ENCODE data around the gene CPLX1. TPM values are rescaled to one million over a fixed set of nuclear protein-coding genes. Genes with fewer than 3 reads are reported as not detected.

CPLX1 gene
- total and polyA plus RNA-seq, 2 donors (not counting 1 experiment from before 2014, with no cell fraction given), result 0.03 to 0.66 TPM

DNA sequence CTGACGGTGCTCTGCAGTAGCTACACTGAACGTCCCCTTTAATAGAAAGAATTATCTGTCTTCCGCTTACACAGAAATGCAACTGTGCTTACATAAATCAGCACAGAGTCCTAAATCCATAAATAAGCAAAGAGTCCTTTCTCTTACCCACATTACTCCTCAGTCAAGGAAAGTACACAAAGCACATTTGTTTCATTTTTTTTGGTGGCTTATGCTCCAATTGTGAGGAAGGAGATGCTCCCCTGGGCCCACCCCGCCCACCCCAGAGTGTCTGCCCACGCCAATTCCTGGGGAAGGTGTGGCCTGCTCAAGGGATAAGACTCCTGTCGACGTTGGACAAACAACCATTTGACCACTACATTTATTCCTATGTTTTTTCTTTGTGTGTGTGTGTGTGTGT lies 53.8 kb downstream of the CPLX1 start:
- Histone ChIP-seq H3K4me1 (ENCODE audit: control insufficient read depth, extremely low read depth, insufficient read depth, low read length) (no peaks in the 10 kb centered on the region), H3K9ac (ENCODE audit: insufficient read depth, low read length) (no peak overlapping the region), H3K27ac (ENCODE audit: insufficient read depth, low read length) (no peak overlapping the region), H3K4me2 (ENCODE audit: extremely low read depth, insufficient read depth, low read length) (no peak overlapping the region), H3K9me3 (ENCODE audit: control insufficient read depth, insufficient read depth, low read depth, low read length) (no peaks in the 10 kb centered on the region), H3K4me3 (replicated peaks in 1 of 4; ENCODE audit: control extremely low read depth in 1 of 4, insufficient read depth in 1 of 4, low read depth in 3 of 4, low read length in 4 of 4) (no peak overlapping the region), H3K79me2 (ENCODE audit: control insufficient read depth, insufficient read depth, low read length) (peaks cover 80% of the 10 kb centered on the region), H4K20me1 (ENCODE audit: control insufficient read depth, extremely low read depth, insufficient read depth, low read length) (no peaks in the 10 kb centered on the region), H3K27me3 (ENCODE audit: control insufficient read depth, insufficient read depth, low read length) (no peaks in the 10 kb centered on the region), H3K36me3 (ENCODE audit: control insufficient read depth, insufficient read depth, low read length) (peaks cover 26% of the 10 kb centered on the region), H2AFZ (ENCODE audit: low read length) (no peak overlapping the region)
- TF ChIP-seq EZH2 (IDR thresholded peaks at IDR 0.05; ENCODE audit: low read length, missing control alignments), result no peak
- TF ChIP-seq, protein P1, sequence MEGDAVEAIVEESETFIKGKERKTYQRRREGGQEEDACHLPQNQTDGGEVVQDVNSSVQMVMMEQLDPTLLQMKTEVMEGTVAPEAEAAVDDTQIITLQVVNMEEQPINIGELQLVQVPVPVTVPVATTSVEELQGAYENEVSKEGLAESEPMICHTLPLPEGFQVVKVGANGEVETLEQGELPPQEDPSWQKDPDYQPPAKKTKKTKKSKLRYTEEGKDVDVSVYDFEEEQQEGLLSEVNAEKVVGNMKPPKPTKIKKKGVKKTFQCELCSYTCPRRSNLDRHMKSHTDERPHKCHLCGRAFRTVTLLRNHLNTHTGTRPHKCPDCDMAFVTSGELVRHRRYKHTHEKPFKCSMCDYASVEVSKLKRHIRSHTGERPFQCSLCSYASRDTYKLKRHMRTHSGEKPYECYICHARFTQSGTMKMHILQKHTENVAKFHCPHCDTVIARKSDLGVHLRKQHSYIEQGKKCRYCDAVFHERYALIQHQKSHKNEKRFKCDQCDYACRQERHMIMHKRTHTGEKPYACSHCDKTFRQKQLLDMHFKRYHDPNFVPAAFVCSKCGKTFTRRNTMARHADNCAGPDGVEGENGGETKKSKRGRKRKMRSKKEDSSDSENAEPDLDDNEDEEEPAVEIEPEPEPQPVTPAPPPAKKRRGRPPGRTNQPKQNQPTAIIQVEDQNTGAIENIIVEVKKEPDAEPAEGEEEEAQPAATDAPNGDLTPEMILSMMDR (conservative IDR thresholded peaks at IDR 0.05 in 1 of 2, IDR thresholded peaks at IDR 0.05 in 1 of 2; ENCODE audit: low read depth in 1 of 2, low read length in 2 of 2), result no peak
- no peak for DNase-seq (ENCODE audit: low read depth in 2 of 2)

DNA sequence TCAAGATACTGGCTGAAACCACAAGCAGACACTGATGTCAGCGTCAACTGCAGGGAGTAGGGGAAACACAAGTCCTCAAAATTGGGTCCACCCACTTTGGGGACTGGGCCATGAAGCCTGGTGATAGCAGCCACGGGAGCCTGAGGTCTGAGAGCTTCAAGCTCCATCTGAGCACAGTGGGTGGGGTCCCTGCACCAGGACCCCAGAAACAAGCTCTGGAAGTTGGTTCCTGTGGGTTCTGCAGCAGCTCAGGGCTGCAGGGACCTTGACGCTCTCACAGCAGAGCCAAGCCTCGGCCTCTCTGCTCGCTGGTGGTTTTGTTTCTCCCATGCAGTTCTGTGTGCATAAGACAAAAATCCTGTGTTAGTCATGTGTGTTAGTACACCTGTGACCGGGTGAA lies 54.5 kb downstream of the CPLX1 start:
- no peaks in the 10 kb centered on the region for H3K27me3 ChIP-seq (ENCODE audit: control insufficient read depth, insufficient read depth, low read length)
- no peaks in the 10 kb centered on the region for H3K9me3 ChIP-seq (ENCODE audit: control insufficient read depth, insufficient read depth, low read depth, low read length)
- no peaks in the 10 kb centered on the region for H4K20me1 ChIP-seq (ENCODE audit: control insufficient read depth, extremely low read depth, insufficient read depth, low read length)
- no peak overlapping the region for H3K9ac ChIP-seq (ENCODE audit: insufficient read depth, low read length)
- no peak for DNase-seq (ENCODE audit: low read depth in 2 of 2)
- no peak overlapping the region for H3K4me2 ChIP-seq (ENCODE audit: extremely low read depth, insufficient read depth, low read length)
- TF ChIP-seq, protein P1 (conservative IDR thresholded peaks at IDR 0.05 in 1 of 2, IDR thresholded peaks at IDR 0.05 in 1 of 2; ENCODE audit: low read depth in 1 of 2, low read length in 2 of 2), result no peak
- TF ChIP-seq EZH2 (IDR thresholded peaks at IDR 0.05; ENCODE audit: low read length, missing control alignments), result no peak
- no peak overlapping the region for H3K4me3 ChIP-seq (replicated peaks in 1 of 4; ENCODE audit: control extremely low read depth in 1 of 4, insufficient read depth in 1 of 4, low read depth in 3 of 4, low read length in 4 of 4)
- H3K36me3 ChIP-seq (ENCODE audit: control insufficient read depth, insufficient read depth, low read length), result peaks cover 23% of the 10 kb centered on the region
- H3K27ac ChIP-seq (ENCODE audit: insufficient read depth, low read length), result no peak overlapping the region
- H3K79me2 ChIP-seq (ENCODE audit: control insufficient read depth, insufficient read depth, low read length), result peaks cover 75% of the 10 kb centered on the region
- H2AFZ ChIP-seq (ENCODE audit: low read length), result no peak overlapping the region
- H3K4me1 ChIP-seq (ENCODE audit: control insufficient read depth, extremely low read depth, insufficient read depth, low read length), result no peaks in the 10 kb centered on the region

DNA sequence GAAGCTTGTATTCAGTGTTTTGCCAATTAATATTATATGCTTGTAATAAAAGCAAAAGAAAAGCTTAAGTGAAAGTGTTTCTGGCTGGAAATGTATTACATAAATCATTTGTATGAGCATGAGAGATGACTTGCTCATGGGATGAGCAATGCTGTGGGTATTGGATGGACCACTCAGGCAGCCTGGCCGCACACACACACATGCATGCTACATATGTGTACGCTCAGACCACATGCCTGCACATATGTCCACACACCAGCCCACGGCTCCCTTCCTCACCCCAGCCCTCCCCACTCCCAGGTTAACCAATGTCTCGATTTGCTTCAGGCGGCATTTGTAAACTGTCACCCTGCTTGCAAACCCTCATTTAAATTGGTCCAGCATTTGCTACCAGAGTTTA lies 55.9 kb downstream of the CPLX1 start:
- Histone ChIP-seq H3K4me2 (ENCODE audit: extremely low read depth, insufficient read depth, low read length) (no peak overlapping the region), H2AFZ (ENCODE audit: low read length) (no peak overlapping the region), H3K27ac (ENCODE audit: insufficient read depth, low read length) (no peak overlapping the region), H4K20me1 (ENCODE audit: control insufficient read depth, extremely low read depth, insufficient read depth, low read length) (no peaks in the 10 kb centered on the region), H3K4me1 (ENCODE audit: control insufficient read depth, extremely low read depth, insufficient read depth, low read length) (no peaks in the 10 kb centered on the region), H3K27me3 (ENCODE audit: control insufficient read depth, insufficient read depth, low read length) (no peaks in the 10 kb centered on the region), H3K9ac (ENCODE audit: insufficient read depth, low read length) (no peak overlapping the region), H3K4me3 (replicated peaks in 1 of 4; ENCODE audit: control extremely low read depth in 1 of 4, insufficient read depth in 1 of 4, low read depth in 3 of 4, low read length in 4 of 4) (no peak overlapping the region), H3K9me3 (ENCODE audit: control insufficient read depth, insufficient read depth, low read depth, low read length) (no peaks in the 10 kb centered on the region), H3K36me3 (ENCODE audit: control insufficient read depth, insufficient read depth, low read length) (peaks cover 27% of the 10 kb centered on the region), H3K79me2 (ENCODE audit: control insufficient read depth, insufficient read depth, low read length) (peaks cover 64% of the 10 kb centered on the region)
- TF ChIP-seq, protein P1 (conservative IDR thresholded peaks at IDR 0.05 in 1 of 2, IDR thresholded peaks at IDR 0.05 in 1 of 2; ENCODE audit: low read depth in 1 of 2, low read length in 2 of 2), result no peak
- no peak for TF ChIP-seq EZH2 (IDR thresholded peaks at IDR 0.05; ENCODE audit: low read length, missing control alignments)
- no peak for DNase-seq (ENCODE audit: low read depth in 2 of 2)
